HepG2 (cell line): ENCODE measurements around the gene WNT7B. TPM values are rescaled to one million over a fixed set of nuclear protein-coding genes. Genes with fewer than 3 reads are reported as not detected.
A peak's percentile ranks its signal among the peaks of the same experiment; 100 is the strongest.

Experiments
- KLF12 ChIP-seq: sonication (generic); formaldehyde crosslinking; IDR thresholded peaks from 2 replicates; pipeline ENCODE4 v1.4.0; 2020; ENCODE audit warnings: missing genetic modification reagents, borderline replicate concordance
- PHF8 ChIP-seq: sonication (generic); formaldehyde crosslinking; IDR thresholded peaks from 2 replicates; pipeline ENCODE4 v1.5.0; 2020; ENCODE audit warnings: missing genetic modification reagents
- SOX6 ChIP-seq, 2 experiments: fragments of 450-650 bp in 1 of 2; sonication (generic) in 1 of 2; formaldehyde crosslinking in 1 of 2; IDR thresholded peaks; 2 replicates each; pipeline versions ENCODE4 v1.4.0 to v1.6.1; 2017 to 2020; ENCODE audit warnings: antibody characterized with exemption in 1 of 2, mild to moderate bottlenecking in 1 of 2, missing genetic modification reagents in 1 of 2
- TAF15 ChIP-seq: fragments of 200-400 bp; formaldehyde crosslinking; IDR thresholded peaks from one replicate; pipeline ENCODE4 v1.6.1; 2018; ENCODE audit warnings: mild to moderate bottlenecking, low read depth, low read length; ENCODE audit not compliant: poor library complexity, severe bottlenecking
- ZBTB4 ChIP-seq: sonication (generic); formaldehyde crosslinking; IDR thresholded peaks from 2 replicates; pipeline ENCODE4 v1.4.0; 2020; ENCODE audit warnings: missing genetic modification reagents, mild to moderate bottlenecking, borderline replicate concordance
- ZBTB7B ChIP-seq: sonication (generic); formaldehyde crosslinking; IDR thresholded peaks from 2 replicates; pipeline ENCODE4 v1.4.0; 2020; ENCODE audit warnings: missing genetic modification reagents
- ZNF121 ChIP-seq: sonication (generic); formaldehyde crosslinking; IDR thresholded peaks from 2 replicates; pipeline ENCODE4 v1.5.0; 2020; ENCODE audit warnings: mild to moderate bottlenecking, missing genetic modification reagents
- ZNF34 ChIP-seq: sonication (generic); formaldehyde crosslinking; IDR thresholded peaks from 2 replicates; pipeline ENCODE4 v1.4.0; 2020; ENCODE audit warnings: mild to moderate bottlenecking, missing genetic modification reagents, borderline replicate concordance
- ZNF574 ChIP-seq: sonication (generic); formaldehyde crosslinking; IDR thresholded peaks from 2 replicates; pipeline ENCODE4 v1.4.0; 2020; ENCODE audit warnings: missing genetic modification reagents
- ZNF589 ChIP-seq: sonication (generic); formaldehyde crosslinking; conservative IDR thresholded peaks from 2 replicates; pipeline ENCODE4 v1.8.0; 2022; ENCODE audit warnings: mild to moderate bottlenecking, moderate library complexity, missing genetic modification reagents
- ZNF646 ChIP-seq: sonication (generic); formaldehyde crosslinking; IDR thresholded peaks from 2 replicates; pipeline ENCODE4 v1.9.0; 2021; ENCODE audit warnings: mild to moderate bottlenecking, missing genetic modification reagents
- ZUFSP ChIP-seq: sonication (generic); formaldehyde crosslinking; IDR thresholded peaks from 2 replicates; pipeline ENCODE4 v1.9.0; 2021; ENCODE audit warnings: missing genetic modification reagents, mild to moderate bottlenecking, borderline replicate concordance
- polyA plus RNA-seq, 8 experiments: library from polyadenylated mRNA; depleted of rRNA in 3 of 8; stranded (reverse) in 7 of 8; unstranded in 1 of 8; fragments of >200 nt; fragmentation: Illumina TruSeq in 4 of 8; extraction: Trizol in 4 of 8; gene quantifications; 2 replicates each; pipeline versions ENCODE4 v1.2.1 to v1.2.3, GENCODE V29; 2011 to 2016; ENCODE audit warnings: low read depth in 4 of 8, missing spikeins in 1 of 8, mixed read lengths in 1 of 8; ENCODE audit not compliant: insufficient read depth in 1 of 8
- total RNA-seq, 5 experiments: library from RNA; depleted of rRNA; stranded (reverse); fragments of >200 nt; fragmentation: Illumina TruSeq; extraction: Trizol; gene quantifications; 2 replicates each; pipeline ENCODE4 v1.2.3, GENCODE V29; 2016; ENCODE audit warnings: low read depth in 1 of 5

The WNT7B gene
- total and polyA plus RNA-seq, 2 of the 13 experiments (the other 11 are each of a cell fraction or from before 2014, with no cell fraction given) = 0.09 TPM; not detected in 1

GRCh38 chr22:46010951-46011626 lies 34.1 kb upstream of the WNT7B start (continued):
- peak; percentile 75; the same call in 1 of the 2 replicates for TF ChIP-seq ZBTB4 (CRISPR knock-in tag)
- no peak for TF ChIP-seq ZNF646 (CRISPR knock-in tag)
- no peak for TF ChIP-seq SOX6 (IDR thresholded peaks at IDR 0.05)
- TF ChIP-seq SOX6 (CRISPR knock-in tag; IDR thresholded peaks at IDR 0.05) = peak; percentile 35; the same call in 1 of the 2 replicates
- peak; percentile 81 for TF ChIP-seq ZNF121 (CRISPR knock-in tag)
- peak; percentile 45; the same call in 1 of the 2 replicates for TF ChIP-seq ZBTB7B
- TF ChIP-seq TAF15 = no peak
- no peak for TF ChIP-seq ZUFSP (CRISPR knock-in tag)
- no peak for TF ChIP-seq KLF12
- TF ChIP-seq PHF8 = peak; percentile 39; the same call in 1 of the 2 replicates
- TF ChIP-seq ZNF34 (CRISPR knock-in tag) = no peak
- TF ChIP-seq ZNF589 (CRISPR knock-in tag) = no peak
- 0 out of 2 replicates have a peak, but pooled peaks have one; percentile 17 for TF ChIP-seq ZNF574 (CRISPR knock-in tag)
